Islet precursor cell (in vitro differentiated cells): Measurements from ENCODE around the gene WAPL.

Experiments used
- DNase-seq: peaks from one replicate; pipeline ENCODE4 v3.0.0-alpha.2; 2018

The WAPL gene

DNA sequence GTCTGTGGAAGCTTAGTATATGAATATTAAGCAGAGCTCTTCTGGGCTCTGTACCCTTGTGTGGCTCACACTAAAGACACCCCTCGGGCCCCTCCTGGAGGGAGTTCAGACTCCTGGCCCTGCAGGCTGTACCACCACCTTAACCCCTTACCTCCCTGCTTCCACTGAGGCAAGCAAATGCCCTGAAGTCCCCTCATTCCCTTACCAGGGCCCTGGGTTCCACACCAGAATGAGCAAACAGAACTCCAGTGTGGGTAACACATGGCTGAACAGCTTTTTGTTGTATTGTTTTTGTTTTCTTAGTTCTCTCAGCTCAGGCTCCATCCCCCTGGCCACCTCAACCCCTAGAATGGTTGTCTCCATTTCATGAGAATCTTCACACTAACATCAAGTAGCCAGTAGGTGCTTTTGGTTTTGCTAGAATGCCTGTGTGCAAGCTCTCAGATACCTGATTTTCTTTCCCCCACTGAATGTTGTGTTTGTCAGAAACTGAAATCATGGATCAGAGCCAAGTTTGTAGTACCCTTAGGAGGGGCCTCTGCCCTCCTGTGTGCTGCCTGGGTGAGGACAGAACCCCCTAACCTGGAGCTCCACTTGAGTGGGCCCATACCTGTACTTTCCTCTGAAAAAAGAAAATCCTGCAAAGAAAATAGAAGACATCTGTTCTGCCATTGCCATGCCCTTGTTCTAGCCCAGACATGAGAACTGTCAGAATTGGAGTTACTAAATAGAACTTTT is 2.8 kb upstream of the WAPL start:
- no peak for DNase-seq

DNA sequence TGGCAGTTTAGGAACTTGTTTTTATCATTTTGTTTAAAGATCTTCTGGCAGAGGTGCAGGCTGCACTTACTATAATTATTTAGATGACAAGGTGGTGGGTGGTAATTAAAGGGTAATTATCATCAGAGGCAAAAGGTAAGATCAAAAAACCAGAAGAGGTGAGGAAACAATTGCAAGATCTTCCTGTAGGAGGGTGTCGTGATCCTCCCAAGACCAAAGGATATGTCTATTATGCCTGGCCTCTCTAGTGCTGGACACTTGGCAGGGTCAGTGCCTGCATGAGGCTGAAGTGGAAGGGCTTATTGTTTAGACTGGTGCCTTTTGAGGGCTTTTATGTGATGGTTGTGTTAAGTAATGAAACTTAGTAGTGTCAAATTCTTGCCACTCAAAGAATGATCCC is 1.8 kb upstream of the WAPL start:
- no peak for DNase-seq

- DNase-seq: no peak
Observed at GRCh38 chr10:86522510-86522855, 891 bp upstream of the WAPL start.

DNA sequence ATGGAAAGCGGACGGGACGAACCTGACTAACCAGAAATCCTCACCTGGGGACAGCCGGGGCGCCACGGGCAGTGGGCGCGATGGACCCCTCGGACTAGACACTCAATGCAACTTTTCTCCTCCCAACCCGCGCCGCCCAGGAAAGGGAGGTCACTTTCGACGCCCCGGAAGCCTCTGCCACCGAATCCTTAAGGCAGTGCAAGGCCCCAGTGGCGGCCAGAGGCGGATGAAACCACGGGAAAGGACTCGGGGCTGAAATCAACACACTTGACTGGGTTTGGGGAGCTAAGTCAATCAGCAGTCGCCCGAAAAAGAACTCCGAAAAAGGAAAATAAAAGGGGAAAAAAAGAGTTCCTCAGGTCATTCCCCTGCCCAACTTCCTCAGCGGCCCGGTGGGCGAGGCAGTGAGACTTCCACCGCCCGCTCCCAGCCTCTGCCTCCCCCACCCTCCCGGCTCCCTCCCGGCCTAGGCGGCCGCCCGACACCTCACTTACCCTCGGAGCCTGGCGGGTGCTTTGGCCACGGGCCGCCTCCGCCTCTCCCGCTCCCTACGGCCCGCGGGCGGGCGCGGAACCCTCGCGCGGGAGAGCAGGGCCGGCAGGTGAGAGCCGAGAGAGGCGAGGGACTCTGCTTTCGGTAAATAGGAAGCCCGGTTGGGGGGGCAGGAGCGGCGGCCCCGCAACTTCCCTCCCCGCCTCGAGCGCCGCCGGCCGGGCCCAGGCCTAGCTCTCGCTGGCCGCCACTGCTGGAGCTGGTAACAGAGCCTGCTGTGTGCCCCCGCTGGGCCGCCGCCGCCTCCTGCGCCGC is 518 bp downstream of the WAPL start:
- peak; percentile 83 for DNase-seq

DNA sequence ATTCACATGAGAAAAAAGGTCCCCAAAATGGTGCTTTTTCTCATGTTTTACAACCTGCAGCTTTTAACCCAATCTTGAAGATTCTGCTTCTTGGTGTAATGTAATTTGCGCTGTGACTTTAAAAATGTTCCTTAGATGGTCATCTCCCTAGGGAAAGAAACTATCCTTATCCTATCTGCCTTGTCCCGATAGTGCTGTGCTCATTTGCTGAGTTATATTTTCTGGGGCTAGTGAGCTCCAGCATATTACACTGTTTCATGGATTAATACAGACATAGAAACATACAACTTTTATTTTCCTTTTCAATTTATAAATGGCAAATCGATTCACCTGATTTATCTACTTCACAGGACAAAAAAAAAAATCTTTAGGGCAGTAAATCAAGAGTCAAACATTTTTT is 2.8 kb downstream of the WAPL start:
- no peak for DNase-seq

- DNase-seq: no peak
Observed at GRCh38 chr10:86512137-86512536, 9.5 kb downstream of the WAPL start.

- DNase-seq: no peak
Observed at GRCh38 chr10:86511027-86511865, 10.3 kb downstream of the WAPL start.

- no peak for DNase-seq
Observed at GRCh38 chr10:86509145-86509544, 12.4 kb downstream of the WAPL start.

DNA sequence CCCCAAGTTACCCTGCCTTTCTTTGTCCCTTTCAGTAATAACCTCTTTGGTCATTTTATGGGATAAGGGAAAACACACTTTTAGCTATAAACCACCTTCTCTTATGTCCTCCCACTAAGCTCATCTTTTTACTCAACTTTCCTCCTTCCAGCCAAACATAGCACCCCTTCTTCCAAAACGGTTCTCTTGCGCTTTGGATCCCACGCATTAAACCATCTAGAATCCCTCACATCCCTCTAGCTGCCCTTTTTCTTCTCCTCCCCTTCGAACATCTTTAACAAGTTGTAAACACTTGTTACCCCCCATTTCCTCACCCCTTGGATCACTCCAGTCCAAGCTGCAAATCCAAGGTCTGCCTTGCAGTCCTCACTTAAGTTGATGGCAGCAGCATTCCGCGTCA is 13.4 kb downstream of the WAPL start:
- no peak for DNase-seq

DNA sequence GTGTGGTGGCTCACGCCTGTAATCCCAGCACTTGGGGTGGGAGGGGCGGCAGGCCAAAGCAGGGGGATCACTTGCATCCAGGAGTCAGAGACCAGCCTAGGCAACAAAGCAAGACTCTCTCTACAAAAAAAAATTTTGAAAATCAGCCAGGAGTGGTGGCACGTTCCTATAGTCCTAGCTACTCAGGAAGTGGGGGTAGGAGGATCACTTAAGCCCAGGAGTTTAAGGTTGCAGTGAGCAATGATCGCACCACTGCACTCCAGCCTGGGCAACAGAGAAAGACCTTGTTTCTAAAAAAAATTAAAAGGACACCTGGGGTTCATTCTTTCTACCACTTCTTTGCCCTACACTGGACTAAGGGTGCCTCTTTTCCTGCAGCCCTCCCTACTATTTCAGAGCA is 15.1 kb downstream of the WAPL start:
- no peak for DNase-seq

- DNase-seq: no peak
Observed at GRCh38 chr10:86506062-86506461, 15.5 kb downstream of the WAPL start.

GRCh38 chr10:86504510-86504909 is 17.1 kb downstream of the WAPL start:
- DNase-seq: no peak

GRCh38 chr10:86500846-86501245 is 20.7 kb downstream of the WAPL start:
- DNase-seq: no peak

DNA sequence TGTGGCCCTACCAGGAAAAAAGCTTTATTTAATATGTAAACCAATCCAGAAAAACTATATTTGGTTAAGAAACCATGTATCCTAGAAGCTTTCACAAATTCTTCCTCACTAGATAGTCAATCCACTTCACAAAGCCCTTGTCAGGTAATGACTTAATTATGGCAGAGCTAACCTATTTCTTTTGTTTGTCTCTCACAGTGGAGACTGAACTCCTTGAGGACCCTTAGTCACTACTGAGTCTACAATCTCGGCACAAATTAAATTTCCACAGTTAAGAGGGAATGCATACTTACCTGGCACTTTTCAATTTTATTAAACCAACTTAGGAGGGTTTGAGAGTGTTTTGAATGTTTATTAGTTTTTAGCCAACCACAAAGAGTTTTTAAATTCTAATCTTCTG is 23.0 kb downstream of the WAPL start:
- DNase-seq: no peak

DNA sequence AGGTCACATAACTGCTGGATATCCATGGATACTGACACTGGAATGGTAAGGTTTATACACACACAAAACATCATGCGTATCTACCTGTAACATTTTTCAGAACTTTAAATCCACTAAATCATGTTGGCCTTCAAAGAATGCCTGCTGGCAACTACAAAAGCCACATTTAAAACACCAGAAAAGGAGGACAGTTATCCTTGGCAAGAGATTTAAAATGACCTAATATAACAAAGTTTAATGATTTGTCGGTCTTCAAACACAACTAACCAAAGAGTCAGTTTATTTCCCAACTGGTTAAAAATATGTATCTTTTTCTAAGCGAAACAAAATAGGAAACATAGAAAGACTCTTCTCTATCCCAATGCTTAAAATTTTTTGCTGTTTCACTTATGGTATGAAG is 24.0 kb downstream of the WAPL start:
- no peak for DNase-seq

DNA sequence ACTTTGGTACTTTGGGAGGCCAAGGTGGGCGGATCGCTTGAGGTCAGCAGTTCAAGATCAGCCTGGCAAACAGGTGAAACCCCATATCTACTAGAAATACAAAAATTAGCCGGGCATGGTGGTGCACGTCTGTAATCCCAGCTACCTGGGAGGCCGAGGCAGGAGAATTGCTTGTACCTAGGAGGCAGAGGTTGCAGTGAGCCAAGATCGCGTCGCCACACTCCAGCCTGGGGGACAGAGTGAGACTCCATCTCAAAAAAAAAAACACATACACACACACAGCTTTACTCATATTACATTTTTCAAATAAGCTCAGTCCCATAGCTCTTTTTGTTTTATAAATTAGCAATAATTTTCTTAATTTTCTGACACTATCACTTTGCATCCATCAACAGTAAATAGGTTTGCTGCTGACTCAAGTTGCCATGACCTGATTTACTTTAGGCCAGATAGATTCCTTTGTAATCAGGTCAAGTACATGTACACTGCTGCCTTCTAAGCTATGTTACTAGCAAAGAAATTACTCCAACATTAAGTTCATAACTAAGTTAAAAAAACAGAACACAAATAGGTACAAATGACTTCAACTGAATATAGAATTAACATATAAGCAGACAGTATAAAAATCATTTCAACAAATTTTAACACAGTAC is 31.5 kb downstream of the WAPL start:
- DNase-seq: no peak

DNA sequence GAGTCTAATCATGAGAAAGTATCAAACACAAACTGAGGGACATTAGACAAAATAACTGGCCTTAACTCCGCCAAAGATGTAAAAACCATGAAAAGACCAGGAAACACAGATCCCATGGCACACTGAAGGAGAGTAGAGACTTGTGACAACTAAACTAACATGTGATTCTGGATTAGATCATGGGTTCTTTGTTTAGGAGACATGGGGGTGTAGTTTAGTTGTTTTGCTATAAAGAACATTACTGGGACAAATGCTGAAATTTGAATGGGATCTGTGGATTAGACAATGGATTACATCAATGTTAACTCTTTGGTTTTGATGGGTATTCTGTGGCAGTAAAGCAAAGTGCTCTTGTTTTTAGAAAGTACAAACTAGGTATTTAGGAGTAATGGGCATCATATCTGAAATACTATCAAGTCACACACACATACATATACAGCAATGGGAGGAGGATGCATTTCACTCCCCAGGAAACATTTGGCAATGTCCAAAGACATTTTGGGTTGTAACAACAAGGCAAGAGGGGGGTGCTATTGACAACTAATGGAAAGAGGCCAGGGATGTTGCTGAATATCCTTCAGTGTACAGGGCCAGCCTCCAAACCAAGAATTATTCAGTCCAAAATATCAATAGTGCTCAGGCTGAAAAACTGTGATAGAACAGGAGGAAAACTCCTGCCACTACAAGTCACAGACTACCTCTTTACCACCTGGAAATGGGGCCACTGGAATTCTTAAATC is 32.4 kb downstream of the WAPL start:
- no peak for DNase-seq

GRCh38 chr10:86486856-86487255 is 34.7 kb downstream of the WAPL start:
- DNase-seq: no peak

GRCh38 chr10:86483664-86484063 is 37.9 kb downstream of the WAPL start:
- no peak for DNase-seq

GRCh38 chr10:86481761-86482160 is 39.8 kb downstream of the WAPL start:
- DNase-seq: no peak

DNA sequence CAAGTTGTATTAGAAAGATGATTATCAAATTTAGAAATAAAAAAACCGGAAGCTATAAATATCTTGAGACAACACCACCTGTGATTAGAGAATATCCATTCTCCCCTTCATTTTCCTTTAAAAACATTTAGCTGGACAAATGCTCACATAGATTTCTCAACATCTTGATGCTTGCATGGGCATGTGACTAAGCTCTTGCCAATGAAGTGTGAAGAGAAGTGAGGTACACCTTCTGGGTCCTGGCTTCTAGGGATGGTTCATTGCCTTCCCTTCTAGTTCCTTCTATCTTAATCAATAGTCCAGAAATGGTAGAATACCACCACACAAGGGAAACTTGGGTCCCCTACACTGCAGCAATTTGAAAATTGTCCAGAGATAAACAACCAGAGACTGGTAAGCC is 41.0 kb downstream of the WAPL start:
- DNase-seq: no peak

DNA sequence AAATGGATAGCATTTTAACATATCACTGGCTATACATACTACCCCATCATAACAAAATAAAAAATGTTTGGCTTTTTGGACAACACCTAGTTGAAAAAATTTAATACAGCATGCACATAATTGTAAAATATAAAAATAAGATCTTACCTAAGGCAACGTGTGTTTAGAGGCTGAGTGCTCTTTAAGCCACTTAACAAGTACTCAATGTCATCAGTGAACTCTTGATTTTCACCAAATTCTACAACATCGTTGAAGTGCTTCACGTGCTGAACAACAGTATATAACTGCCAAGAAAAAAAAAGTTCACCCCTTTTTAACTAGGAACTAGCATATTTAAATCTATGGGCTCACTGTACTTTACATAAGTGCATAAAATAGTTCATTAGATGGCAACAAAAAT is 49.5 kb downstream of the WAPL start:
- DNase-seq: no peak
